Prostate gland (tissue), 2 donors: ENCODE measurements around the gene FAF1. TPM values are rescaled to one million over a fixed set of nuclear protein-coding genes. Genes with fewer than 3 reads are reported as not detected.
"Not testable (repeated sequence)": the region's sequence is repeated elsewhere in the genome, so short reads cannot be mapped to it uniquely, and the experiment has no call there.

ENCODE experiments used
- DNase-seq: peaks from one replicate; pipeline ENCODE4 v3.0.0-alpha.2; 2019; ENCODE audit warnings: low spot score
- H3K27ac ChIP-seq, 2 donors: fragments of 200-600 bp; sonication (generic); 2 replicates each; pipeline ENCODE4 v1.5.1; 2017 to 2019
- H3K27me3 ChIP-seq: fragments of 200-600 bp; sonication (generic); replicated peaks from 2 replicates; pipeline ENCODE4 v1.5.1; 2019; ENCODE audit not compliant: insufficient read depth
- H3K36me3 ChIP-seq, 2 donors: fragments of 200-600 bp; sonication (generic); 1 replicate in 1 of 2; 2 replicates in 1 of 2; pipeline versions ENCODE4 v1.5.1 to v1.8.1; 2017 to 2019
- H3K4me1 ChIP-seq: fragments of 200-600 bp; sonication (generic); replicated peaks from 2 replicates; pipeline ENCODE4 v1.5.1; 2019
- H3K4me3 ChIP-seq, 2 donors: fragments of 200-600 bp; sonication (generic); 2 replicates each; pipeline ENCODE4 v1.5.1; 2017 to 2019
- H3K9me3 ChIP-seq: fragments of 200-600 bp; sonication (generic); 2 replicates; pipeline ENCODE4 v1.5.1; 2017
- POLR2A ChIP-seq: fragments of 450-650 bp; IDR thresholded peaks from one replicate; pipeline ENCODE4 v1.6.1; 2016; ENCODE audit warnings: antibody characterized with exemption, mild to moderate bottlenecking
- POLR2AphosphoS5 ChIP-seq: sonication (generic); formaldehyde crosslinking; IDR thresholded peaks from one replicate; pipeline ENCODE4 v1.6.1; 2017; ENCODE audit warnings: antibody characterized with exemption
- WGBS: methylation state at CpG from one replicate; pipeline ENCODE4 v1.1.5; 2018; 5-methylcytosine and 5-hydroxymethylcytosine counted together
- intact Hi-C: fragments of 100-400 bp; cut with DNase I; formaldehyde crosslinking; loops from one replicate; pipeline ENCODE4 v1.14.2; 2022
- total RNA-seq, 2 donors: library from RNA; depleted of rRNA; stranded (reverse); fragments of >200 nt; gene quantifications; one replicate each; pipeline ENCODE4 v1.1.0, GENCODE V29; 2016
- TF ChIP-seq, protein P1 (sequence below), 4 experiments: fragments of 200-600 bp in 2 of 4; fragments of 450-650 bp in 2 of 4; sonication (generic) in 2 of 4; IDR thresholded peaks; 1 replicate in 3 of 4; 2 replicates in 1 of 4; pipeline ENCODE4 v1.5.1; 2016 to 2019; ENCODE audit warnings: antibody characterized with exemption in 4 of 4, mild to moderate bottlenecking in 2 of 4, moderate library complexity in 2 of 4

Gene FAF1
- total RNA-seq, 2 donors from 2014 or later: 40.4 to 41.5 TPM

DNA sequence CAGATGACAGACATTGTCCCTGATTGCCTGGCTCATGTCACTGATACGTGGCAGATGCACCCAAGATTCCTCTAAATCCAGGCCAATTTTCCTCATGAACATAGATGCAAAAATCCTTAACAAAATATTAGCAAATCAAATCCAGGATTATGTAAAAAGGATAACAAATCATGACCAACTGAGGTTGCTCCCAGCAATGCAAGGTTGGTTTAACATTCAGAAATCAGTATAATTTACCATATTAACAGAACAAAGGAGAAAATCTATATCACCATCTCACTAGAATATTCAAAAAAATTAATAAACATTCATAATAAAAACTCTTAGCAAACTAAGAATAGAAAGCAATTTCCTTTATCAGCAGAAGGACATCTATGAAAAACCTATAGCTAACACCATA lies 39.7 kb downstream of the FAF1 start:
- intact Hi-C loops: no loop called here
- H3K36me3 ChIP-seq: no peaks in the 10 kb centered on the region
- no peak overlapping the region for H3K4me3 ChIP-seq
- DNase-seq: no peak
- no peaks in the 10 kb centered on the region for H3K4me1 ChIP-seq
- no peaks in the 10 kb centered on the region for H3K27me3 ChIP-seq
- H3K9me3 ChIP-seq: no peaks in the 10 kb centered on the region
- H3K27ac ChIP-seq: no peak overlapping the region
- WGBS: 96% methylated on average over 1 of the region's 1 CpG
- TF ChIP-seq POLR2A: no peak
- TF ChIP-seq POLR2AphosphoS5: no peak
- TF ChIP-seq, protein P1, sequence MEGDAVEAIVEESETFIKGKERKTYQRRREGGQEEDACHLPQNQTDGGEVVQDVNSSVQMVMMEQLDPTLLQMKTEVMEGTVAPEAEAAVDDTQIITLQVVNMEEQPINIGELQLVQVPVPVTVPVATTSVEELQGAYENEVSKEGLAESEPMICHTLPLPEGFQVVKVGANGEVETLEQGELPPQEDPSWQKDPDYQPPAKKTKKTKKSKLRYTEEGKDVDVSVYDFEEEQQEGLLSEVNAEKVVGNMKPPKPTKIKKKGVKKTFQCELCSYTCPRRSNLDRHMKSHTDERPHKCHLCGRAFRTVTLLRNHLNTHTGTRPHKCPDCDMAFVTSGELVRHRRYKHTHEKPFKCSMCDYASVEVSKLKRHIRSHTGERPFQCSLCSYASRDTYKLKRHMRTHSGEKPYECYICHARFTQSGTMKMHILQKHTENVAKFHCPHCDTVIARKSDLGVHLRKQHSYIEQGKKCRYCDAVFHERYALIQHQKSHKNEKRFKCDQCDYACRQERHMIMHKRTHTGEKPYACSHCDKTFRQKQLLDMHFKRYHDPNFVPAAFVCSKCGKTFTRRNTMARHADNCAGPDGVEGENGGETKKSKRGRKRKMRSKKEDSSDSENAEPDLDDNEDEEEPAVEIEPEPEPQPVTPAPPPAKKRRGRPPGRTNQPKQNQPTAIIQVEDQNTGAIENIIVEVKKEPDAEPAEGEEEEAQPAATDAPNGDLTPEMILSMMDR (IDR thresholded peaks at IDR 0.05): no peak

DNA sequence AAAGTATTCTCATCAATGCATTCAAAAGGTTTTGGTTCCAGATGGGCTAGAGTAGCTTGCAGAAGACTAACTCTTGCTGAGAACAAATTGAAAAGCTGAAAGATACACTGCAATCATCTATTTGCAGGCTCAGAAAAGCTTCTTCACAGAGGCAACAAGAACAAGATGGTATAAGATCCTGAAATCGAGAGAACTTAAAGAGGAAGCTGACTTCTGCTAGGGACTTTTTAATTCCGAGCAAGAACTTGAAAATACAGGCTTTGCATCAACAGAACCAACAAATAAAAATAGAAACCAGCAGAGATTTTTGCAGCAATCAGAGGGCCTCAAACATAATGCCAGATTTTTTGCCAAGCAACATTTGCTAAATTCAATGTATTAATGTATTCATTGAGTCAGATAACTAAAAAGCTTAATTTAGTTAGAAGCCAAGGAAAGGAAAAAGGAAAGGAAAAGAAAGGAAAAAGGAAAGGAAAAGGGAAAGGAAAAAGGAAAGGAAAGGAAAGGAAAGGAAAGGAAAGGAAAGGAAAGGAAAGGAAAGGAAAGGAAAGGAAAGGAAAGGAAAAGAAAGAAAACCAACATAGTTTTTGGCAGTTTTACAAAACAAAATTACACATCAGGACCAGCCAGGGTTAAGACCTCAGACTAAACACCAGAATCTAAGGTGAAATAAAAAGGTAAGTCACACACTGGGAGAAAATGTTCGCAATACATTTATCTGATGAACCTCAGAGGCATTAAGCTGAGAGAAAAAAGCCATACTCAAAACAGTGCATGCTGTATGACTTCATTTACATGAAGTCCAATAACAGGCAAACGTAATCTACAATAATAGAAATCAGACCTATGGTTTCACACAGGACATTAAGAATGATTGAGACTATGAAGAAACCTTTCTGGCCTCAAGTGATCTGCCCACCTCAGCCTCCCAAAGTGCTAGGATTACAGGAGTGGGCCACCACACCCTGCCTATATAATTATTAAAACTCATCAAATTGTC lies 42.6 kb downstream of the FAF1 start:
- Histone ChIP-seq H3K4me1 (no peaks in the 10 kb centered on the region), H3K36me3 (no peaks in the 10 kb centered on the region), H3K4me3 (no peak overlapping the region), H3K27me3 (no peaks in the 10 kb centered on the region), H3K27ac (no peak overlapping the region), H3K9me3 (no peaks in the 10 kb centered on the region)
- WGBS: 85% methylated on average over 4 of the region's 4 CpGs
- TF ChIP-seq POLR2A (no peak), POLR2AphosphoS5 (no peak)
- TF ChIP-seq, protein P1 (IDR thresholded peaks at IDR 0.05): no peak
- DNase-seq: no peak
- intact Hi-C loops: no loop called here

DNA sequence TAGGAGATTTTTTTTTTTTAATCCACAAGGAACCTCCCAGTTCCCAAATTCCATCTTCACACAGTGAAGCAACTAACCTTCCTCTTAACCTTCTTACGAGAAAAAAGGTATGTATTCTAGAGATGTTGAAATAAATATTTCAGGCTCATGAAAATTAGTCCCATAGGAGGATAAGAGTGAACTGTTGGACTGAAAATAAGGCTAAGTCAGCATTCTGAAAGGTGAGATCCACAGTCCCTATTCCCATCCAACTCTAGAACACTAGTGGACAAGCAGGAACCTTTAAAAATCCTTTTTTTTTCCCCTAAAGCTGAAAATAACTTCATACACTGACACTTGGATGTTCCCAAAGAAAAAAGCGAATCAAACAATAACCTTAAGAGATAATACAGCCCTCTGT lies 44.4 kb downstream of the FAF1 start:
- no peak overlapping the region for H3K4me3 ChIP-seq
- 95% methylated on average over 2 of the region's 2 CpGs for WGBS
- no peaks in the 10 kb centered on the region for H3K27me3 ChIP-seq
- H3K9me3 ChIP-seq: no peaks in the 10 kb centered on the region
- TF ChIP-seq POLR2AphosphoS5: no peak
- TF ChIP-seq, protein P1 (IDR thresholded peaks at IDR 0.05): no peak
- no peak for TF ChIP-seq POLR2A
- no peak for DNase-seq
- H3K27ac ChIP-seq: no peak overlapping the region
- intact Hi-C loops: no loop called here
- no peaks in the 10 kb centered on the region for H3K4me1 ChIP-seq
- H3K36me3 ChIP-seq: no peaks in the 10 kb centered on the region

DNA sequence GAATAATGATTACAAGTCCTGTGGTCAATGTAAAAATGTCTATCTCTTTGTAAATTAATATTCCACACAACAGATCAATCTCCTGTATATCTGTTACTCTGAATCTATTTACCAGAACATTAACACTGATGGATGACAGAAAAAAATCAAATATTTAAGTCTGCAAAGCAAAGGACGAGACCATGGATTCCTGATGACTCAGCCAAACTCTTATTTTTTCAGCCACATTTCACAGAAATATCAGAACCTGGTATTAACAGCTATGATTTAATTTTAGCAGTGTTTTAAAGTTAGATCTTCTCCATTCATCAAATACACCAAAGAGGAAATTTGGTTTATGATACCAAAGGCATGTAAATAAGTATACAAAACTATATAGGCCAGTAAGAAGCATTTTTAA lies 46.1 kb downstream of the FAF1 start:
- no peaks in the 10 kb centered on the region for H3K27me3 ChIP-seq
- H3K4me1 ChIP-seq: no peaks in the 10 kb centered on the region
- no peaks in the 10 kb centered on the region for H3K36me3 ChIP-seq
- WGBS: 100% methylated on average over 1 of the region's 1 CpG
- no peak for DNase-seq
- intact Hi-C loops: no loop called here
- no peak for TF ChIP-seq POLR2AphosphoS5
- no peaks in the 10 kb centered on the region for H3K9me3 ChIP-seq
- H3K4me3 ChIP-seq: no peak overlapping the region
- no peak overlapping the region for H3K27ac ChIP-seq

DNA sequence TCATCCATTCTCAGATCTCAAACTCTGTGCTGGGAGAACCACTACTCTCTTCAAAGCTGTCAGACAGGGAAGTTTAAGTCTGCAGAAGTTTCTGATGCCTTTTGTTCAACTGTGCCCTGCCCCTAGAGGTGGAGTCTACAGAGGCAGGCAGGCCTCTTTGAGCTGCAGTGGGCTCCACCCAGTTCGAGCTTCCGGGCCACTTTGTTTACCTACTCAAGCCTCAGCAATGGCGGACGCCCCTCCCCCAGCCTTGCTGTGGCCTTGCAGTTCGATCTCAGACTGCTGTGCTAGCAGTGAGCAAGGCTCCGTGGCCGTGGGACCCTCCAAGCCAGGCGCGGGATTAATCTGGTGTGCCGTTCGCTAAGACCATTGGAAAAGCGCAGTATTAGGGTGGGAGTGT lies 49.7 kb downstream of the FAF1 start:
- H3K27ac ChIP-seq, H3K9me3 ChIP-seq, intact Hi-C loops, H3K4me1 ChIP-seq, H3K36me3 ChIP-seq, DNase-seq, H3K4me3 ChIP-seq, H3K27me3 ChIP-seq: not testable (repeated sequence)
- WGBS: 95% methylated on average over 12 of the region's 12 CpGs

DNA sequence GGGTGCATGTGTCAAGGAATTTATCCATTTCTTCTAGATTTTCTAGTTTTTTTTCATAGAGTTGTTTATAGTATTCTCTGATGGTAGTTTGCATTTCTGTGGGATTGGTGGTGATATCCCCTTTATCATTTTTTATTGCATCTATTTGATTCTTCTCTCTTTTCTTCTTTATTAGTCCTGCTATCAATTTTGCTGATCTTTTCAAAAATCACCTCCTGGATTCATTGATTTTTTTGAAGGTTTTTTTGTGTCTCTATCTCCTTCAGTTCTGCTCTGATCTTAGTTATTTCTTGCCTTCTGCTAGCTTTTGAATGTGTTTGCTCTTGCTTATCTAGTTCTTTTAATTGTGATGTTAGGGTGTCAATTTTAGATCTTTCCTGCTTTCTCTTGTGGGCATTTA lies 52.5 kb downstream of the FAF1 start:
- H3K9me3 ChIP-seq, H3K27ac ChIP-seq, H3K36me3 ChIP-seq, H3K4me1 ChIP-seq, H3K27me3 ChIP-seq, intact Hi-C loops, H3K4me3 ChIP-seq, DNase-seq: not testable (repeated sequence)

DNA sequence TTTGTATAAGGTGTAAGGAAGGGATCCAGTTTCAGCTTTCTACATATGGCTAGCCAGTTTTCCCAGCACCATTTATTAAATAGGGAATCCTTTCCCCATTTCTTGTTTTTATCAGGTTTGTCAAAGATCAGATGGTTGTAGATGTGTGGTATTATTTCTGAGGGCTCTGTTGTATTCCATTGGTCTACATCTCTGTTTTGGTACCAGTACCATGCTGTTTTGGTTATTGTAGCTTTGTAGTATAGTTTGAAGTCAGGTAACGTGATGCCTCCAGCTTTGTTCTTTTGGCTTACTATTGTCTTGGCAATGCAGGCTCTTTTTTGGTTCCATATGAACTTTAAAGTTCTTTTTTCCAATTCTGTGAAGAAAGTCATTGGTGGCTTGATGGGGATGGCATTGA lies 54.0 kb downstream of the FAF1 start:
- 96% methylated on average over 1 of the region's 1 CpG for WGBS
- H3K27me3 ChIP-seq, H3K4me1 ChIP-seq, DNase-seq, intact Hi-C loops, H3K4me3 ChIP-seq, H3K9me3 ChIP-seq, H3K36me3 ChIP-seq, H3K27ac ChIP-seq: not testable (repeated sequence)
